ENCODE results near the gene NAE1.

GRCh38 chr16:66845791-66846221 lies 15.0 kb upstream of the NAE1 start:
- no peak for TF ChIP-seq POLR2A (IDR thresholded peaks at IDR 0.05)
- TF ChIP-seq, protein P1, sequence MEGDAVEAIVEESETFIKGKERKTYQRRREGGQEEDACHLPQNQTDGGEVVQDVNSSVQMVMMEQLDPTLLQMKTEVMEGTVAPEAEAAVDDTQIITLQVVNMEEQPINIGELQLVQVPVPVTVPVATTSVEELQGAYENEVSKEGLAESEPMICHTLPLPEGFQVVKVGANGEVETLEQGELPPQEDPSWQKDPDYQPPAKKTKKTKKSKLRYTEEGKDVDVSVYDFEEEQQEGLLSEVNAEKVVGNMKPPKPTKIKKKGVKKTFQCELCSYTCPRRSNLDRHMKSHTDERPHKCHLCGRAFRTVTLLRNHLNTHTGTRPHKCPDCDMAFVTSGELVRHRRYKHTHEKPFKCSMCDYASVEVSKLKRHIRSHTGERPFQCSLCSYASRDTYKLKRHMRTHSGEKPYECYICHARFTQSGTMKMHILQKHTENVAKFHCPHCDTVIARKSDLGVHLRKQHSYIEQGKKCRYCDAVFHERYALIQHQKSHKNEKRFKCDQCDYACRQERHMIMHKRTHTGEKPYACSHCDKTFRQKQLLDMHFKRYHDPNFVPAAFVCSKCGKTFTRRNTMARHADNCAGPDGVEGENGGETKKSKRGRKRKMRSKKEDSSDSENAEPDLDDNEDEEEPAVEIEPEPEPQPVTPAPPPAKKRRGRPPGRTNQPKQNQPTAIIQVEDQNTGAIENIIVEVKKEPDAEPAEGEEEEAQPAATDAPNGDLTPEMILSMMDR (IDR thresholded peaks at IDR 0.05), result no peak
